Measurements from ENCODE around the gene ZNF385B. TPM values are rescaled to one million over a fixed set of nuclear protein-coding genes. Genes with fewer than 3 reads are reported as not detected.
"Not testable (repeated sequence)": the region's sequence is repeated elsewhere in the genome, so short reads cannot be mapped to it uniquely, and the experiment has no call there.

The ZNF385B gene
- total RNA-seq, 2 experiments from 2014 or later = not detected

DNA sequence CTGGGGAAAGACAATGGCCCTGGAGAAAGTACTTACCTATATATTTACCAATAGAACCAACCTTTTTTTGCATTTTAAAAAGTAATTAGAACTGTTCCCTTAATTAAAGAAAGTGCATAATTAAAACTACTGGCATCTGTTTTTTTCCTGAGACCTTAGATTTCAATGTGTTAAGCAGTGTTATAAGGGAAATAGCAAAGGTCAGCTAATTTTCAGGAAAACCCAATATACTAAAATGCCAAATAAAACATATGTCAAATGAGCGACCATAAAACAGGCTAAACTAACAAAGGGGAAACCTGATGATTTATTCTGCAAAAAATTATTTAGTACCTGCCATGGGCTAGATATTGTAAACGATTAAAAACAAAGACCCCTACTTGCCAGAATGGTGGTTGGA lies 372.8 kb downstream of the ZNF385B start:
- CTCF ChIA-PET = no interaction called here
- no peaks in the 10 kb centered on the region for H3K4me1 Mint-ChIP-seq (ENCODE audit: low read depth)
- no peak overlapping the region for H3K4me3 Mint-ChIP-seq

GRCh38 chr2:179487010-179487731 lies 374.2 kb downstream of the ZNF385B start:
- Mint-ChIP-seq H3K9me3 (ENCODE audit: insufficient read depth) (no peaks in the 10 kb centered on the region), H3K36me3 (ENCODE audit: low read depth) (no peaks in the 10 kb centered on the region), H3K4me3 (no peak overlapping the region), H3K27me3 (ENCODE audit: low read depth) (no peaks in the 10 kb centered on the region), H3K4me1 (ENCODE audit: low read depth) (no peaks in the 10 kb centered on the region), H3K27ac (no peak overlapping the region)
- ChIA-PET CTCF (no interaction called here), POLR2A (no interaction called here)
- ATAC-seq = no peak
- DNase-seq = no peak

More for the DNA sequence above, 372.8 kb downstream of the ZNF385B start:
- DNase-seq (no peak), ATAC-seq (no peak)
- Mint-ChIP-seq H3K9me3 (ENCODE audit: insufficient read depth) (no peaks in the 10 kb centered on the region), H3K27ac (no peak overlapping the region), H3K27me3 (ENCODE audit: low read depth) (no peaks in the 10 kb centered on the region), H3K36me3 (ENCODE audit: low read depth) (no peaks in the 10 kb centered on the region)
- POLR2A ChIA-PET = no interaction called here

GRCh38 chr2:179483131-179483530 lies 378.3 kb downstream of the ZNF385B start:
- H3K36me3 Mint-ChIP-seq (ENCODE audit: low read depth) = no peaks in the 10 kb centered on the region
- no peak for DNase-seq
- ATAC-seq = no peak
- H3K27me3 Mint-ChIP-seq (ENCODE audit: low read depth) = no peaks in the 10 kb centered on the region
- ChIA-PET POLR2A (no interaction called here), CTCF (no interaction called here)
- no peak overlapping the region for H3K4me3 Mint-ChIP-seq
- H3K4me1 Mint-ChIP-seq (ENCODE audit: low read depth) = no peaks in the 10 kb centered on the region
- H3K27ac Mint-ChIP-seq = no peak overlapping the region
- no peaks in the 10 kb centered on the region for H3K9me3 Mint-ChIP-seq (ENCODE audit: insufficient read depth)

DNA sequence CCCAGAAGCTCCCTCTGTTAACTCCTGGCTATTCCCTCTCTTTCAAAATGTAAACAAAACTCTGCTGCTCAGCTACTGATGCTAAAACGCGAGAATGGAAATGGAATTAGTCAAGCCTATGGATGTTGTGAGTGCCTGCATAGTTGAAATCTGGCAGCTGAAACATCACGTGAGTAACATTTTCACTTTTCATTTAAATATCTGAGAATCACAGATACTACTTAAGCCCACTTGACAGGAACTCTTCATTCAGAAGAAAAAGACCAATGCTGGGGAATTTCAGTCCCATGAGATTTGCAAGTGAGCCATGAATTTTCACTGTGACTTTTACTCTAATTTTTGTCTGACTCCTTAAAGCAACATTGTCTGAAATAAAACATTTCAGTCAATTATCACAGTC lies 381.5 kb downstream of the ZNF385B start:
- Mint-ChIP-seq H3K27ac (no peak overlapping the region), H3K4me1 (ENCODE audit: low read depth) (no peaks in the 10 kb centered on the region), H3K4me3 (no peak overlapping the region), H3K9me3 (ENCODE audit: insufficient read depth) (no peaks in the 10 kb centered on the region), H3K27me3 (ENCODE audit: low read depth) (no peaks in the 10 kb centered on the region), H3K36me3 (ENCODE audit: low read depth) (no peaks in the 10 kb centered on the region)
- DNase-seq (no peak), ATAC-seq (no peak)
- ChIA-PET CTCF (no interaction called here), POLR2A (no interaction called here)

DNA sequence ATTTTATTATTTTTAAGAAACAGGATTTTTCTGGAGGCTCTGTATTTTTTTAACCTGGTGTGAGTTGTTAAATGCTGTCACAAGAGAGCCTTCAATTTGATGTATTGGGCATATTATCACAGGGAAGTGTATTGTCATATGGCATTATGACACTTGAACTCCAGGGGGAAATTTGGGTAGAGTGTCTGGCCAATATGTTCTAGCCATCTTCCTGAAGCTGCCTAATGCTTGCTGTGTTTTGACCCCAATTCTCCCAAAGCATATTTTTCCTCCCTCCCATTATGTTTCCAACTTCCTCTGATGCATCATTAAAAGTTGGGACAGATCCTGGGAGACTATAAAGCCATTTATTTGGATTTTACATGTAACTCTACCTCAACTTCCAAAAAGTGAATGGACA lies 382.6 kb downstream of the ZNF385B start:
- Mint-ChIP-seq H3K36me3 (ENCODE audit: low read depth) (no peaks in the 10 kb centered on the region), H3K27me3 (ENCODE audit: low read depth) (no peaks in the 10 kb centered on the region), H3K9me3 (ENCODE audit: insufficient read depth) (no peaks in the 10 kb centered on the region), H3K27ac (no peak overlapping the region), H3K4me1 (ENCODE audit: low read depth) (no peaks in the 10 kb centered on the region), H3K4me3 (no peak overlapping the region)
- CTCF ChIA-PET = no interaction called here
- no peak for ATAC-seq
- POLR2A ChIA-PET = interaction anchor here (1.0 kb wide), 1 partner anchor 25 kb away, joined by 3 read pairs; no protein-coding TSS in a partner anchor
- no peak for DNase-seq

DNA sequence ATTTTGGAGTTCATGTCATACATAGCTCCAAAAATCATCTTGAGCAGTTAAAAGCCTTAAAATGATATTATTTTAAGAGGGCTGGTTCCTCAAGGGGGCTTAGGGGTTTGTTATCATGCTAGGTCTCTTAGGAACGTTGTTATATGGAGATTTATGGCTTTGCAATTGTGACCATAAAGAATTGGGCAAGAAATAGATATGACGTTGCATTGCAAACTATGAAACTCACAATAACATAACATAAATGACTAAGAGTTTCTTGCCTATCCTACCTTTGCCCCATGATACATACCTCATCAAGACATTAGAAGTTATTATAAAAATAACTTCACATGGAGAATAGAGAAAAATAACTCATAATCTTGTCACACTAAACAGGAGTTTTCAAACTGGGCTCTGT lies 390.4 kb downstream of the ZNF385B start:
- H3K4me1 Mint-ChIP-seq (ENCODE audit: low read depth) = no peaks in the 10 kb centered on the region
- ATAC-seq = no peak
- H3K9me3 Mint-ChIP-seq (ENCODE audit: insufficient read depth) = no peaks in the 10 kb centered on the region
- no peaks in the 10 kb centered on the region for H3K27me3 Mint-ChIP-seq (ENCODE audit: low read depth)
- H3K4me3 Mint-ChIP-seq = no peak overlapping the region
- H3K36me3 Mint-ChIP-seq (ENCODE audit: low read depth) = no peaks in the 10 kb centered on the region
- CTCF ChIA-PET = no interaction called here
- POLR2A ChIA-PET = no interaction called here
- no peak overlapping the region for H3K27ac Mint-ChIP-seq
- no peak for DNase-seq

DNA sequence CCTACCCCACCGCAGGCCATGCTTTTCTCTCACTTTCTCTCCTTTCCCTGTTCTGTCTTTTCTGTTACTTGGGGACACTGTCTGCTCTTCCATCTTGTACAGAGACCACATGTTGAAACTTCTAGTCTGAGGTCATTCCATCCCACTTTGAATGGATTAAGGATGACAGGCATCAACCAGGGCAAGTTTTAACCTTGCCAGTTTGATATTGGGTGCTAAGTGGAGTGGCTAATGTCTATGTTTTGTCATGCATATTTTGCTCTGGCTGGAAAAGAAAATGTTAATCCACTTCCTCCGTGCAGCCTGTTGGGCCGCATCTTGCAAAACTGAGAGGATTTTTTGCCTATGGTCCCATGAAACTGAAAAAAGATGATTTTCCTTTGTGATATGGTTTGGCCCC lies 391.3 kb downstream of the ZNF385B start:
- no peaks in the 10 kb centered on the region for H3K4me1 Mint-ChIP-seq (ENCODE audit: low read depth)
- no peak overlapping the region for H3K4me3 Mint-ChIP-seq
- no peaks in the 10 kb centered on the region for H3K27me3 Mint-ChIP-seq (ENCODE audit: low read depth)
- H3K36me3 Mint-ChIP-seq (ENCODE audit: low read depth) = no peaks in the 10 kb centered on the region
- CTCF ChIA-PET = no interaction called here
- ATAC-seq (no peak), DNase-seq (no peak)
- POLR2A ChIA-PET = no interaction called here
- H3K27ac Mint-ChIP-seq = no peak overlapping the region
- H3K9me3 Mint-ChIP-seq (ENCODE audit: insufficient read depth) = no peaks in the 10 kb centered on the region

DNA sequence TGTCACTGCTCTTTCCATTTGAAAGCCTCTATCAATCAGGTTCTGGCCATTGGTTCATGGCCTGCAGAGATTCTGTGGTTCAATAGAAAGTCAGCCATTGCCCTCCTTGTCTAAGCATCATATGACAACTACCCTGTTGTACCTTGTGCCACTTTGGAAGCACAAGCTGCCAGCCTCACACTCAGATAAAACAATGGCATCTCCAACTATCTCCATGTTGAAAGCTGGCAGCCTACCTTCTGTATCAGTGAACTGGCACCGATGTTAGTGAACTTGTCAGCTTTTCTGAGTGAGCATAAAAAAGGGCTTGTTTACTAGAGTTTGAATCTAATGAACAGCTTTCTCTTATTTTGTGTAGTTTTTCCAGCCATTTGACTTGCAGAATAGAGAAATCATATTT lies 393.5 kb downstream of the ZNF385B start:
- no peak for ATAC-seq

GRCh38 chr2:179467111-179467510 lies 394.3 kb downstream of the ZNF385B start:
- Mint-ChIP-seq H3K27ac (no peak overlapping the region), H3K4me1 (ENCODE audit: low read depth) (no peaks in the 10 kb centered on the region), H3K27me3 (ENCODE audit: low read depth) (no peaks in the 10 kb centered on the region), H3K36me3 (ENCODE audit: low read depth) (no peaks in the 10 kb centered on the region), H3K9me3 (ENCODE audit: insufficient read depth) (no peaks in the 10 kb centered on the region), H3K4me3 (no peak overlapping the region)
- ChIA-PET POLR2A (no interaction called here), CTCF (no interaction called here)
- DNase-seq = no peak
- ATAC-seq = no peak

More for the DNA sequence above, 393.5 kb downstream of the ZNF385B start:
- no peaks in the 10 kb centered on the region for H3K36me3 Mint-ChIP-seq (ENCODE audit: low read depth)
- no peak overlapping the region for H3K4me3 Mint-ChIP-seq
- POLR2A ChIA-PET = interaction anchor here (0.6 kb wide), 1 partner anchor 52 kb away, joined by 3 read pairs; no protein-coding TSS in a partner anchor
- no peaks in the 10 kb centered on the region for H3K4me1 Mint-ChIP-seq (ENCODE audit: low read depth)
- no peak for DNase-seq
- H3K27me3 Mint-ChIP-seq (ENCODE audit: low read depth) = no peaks in the 10 kb centered on the region
- H3K9me3 Mint-ChIP-seq (ENCODE audit: insufficient read depth) = no peaks in the 10 kb centered on the region
- H3K27ac Mint-ChIP-seq = no peak overlapping the region
- CTCF ChIA-PET = no interaction called here

DNA sequence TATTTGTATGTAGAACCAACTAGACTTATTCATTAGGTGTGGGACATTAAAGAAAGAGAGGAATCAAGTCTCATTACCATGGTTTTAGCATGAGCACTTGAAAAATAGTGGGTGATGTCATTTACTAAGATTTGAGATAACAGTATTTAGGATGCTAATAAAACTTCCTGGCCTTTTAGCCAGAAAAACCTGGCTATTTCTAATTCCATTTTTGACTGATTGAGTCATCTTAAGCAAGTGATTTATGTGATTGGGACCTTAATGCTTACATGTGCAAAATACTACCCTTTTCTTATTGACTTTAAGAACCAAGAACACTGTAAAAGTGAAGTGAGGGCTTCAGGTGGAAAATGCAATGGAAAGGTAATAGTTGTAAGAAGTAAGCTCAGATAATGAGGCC lies 400.0 kb downstream of the ZNF385B start:
- Mint-ChIP-seq H3K27me3 (ENCODE audit: low read depth) (no peaks in the 10 kb centered on the region), H3K36me3 (ENCODE audit: low read depth) (no peaks in the 10 kb centered on the region)
- POLR2A ChIA-PET = no interaction called here

DNA sequence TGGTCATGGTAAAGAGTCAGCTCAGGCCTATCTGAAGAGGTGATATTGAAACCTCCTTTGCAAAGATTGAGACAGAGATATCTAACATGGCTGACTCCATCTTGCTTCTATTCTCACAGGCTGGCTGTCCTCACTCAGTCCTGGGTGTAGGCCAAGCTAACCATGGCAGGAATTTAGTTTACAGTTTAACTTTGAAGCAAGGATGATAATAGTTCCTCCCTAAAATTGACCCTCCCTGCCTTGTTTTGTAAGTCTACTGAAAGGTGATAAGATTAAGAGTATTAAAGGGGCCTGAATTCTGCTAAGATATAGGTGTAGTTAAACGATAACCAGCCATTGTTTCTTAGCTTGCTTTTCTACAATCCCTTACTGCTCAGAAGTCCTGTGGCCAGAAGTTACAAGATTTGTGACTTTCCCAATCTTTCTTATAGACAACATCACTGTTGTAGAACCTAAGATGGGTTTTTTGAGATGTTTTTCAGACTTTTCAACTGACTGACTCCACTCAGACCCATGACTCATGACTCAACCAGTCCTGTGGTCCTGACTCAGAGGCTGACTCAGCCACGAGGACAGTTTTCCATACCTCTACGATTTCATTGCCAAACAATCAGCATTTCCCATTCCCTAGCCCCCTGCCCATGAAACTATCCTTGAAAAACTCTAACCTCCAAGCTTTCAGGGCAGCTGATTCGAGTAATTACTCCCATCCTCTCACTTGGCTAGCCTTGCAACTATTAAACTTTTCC lies 401.1 kb downstream of the ZNF385B start:
- no peak for ATAC-seq
- H3K9me3 Mint-ChIP-seq (ENCODE audit: insufficient read depth) = no peaks in the 10 kb centered on the region
- no peaks in the 10 kb centered on the region for H3K36me3 Mint-ChIP-seq (ENCODE audit: low read depth)

More for the DNA sequence above, 400.0 kb downstream of the ZNF385B start:
- Mint-ChIP-seq H3K4me1 (ENCODE audit: low read depth) (no peaks in the 10 kb centered on the region), H3K9me3 (ENCODE audit: insufficient read depth) (no peaks in the 10 kb centered on the region), H3K27ac (no peak overlapping the region), H3K4me3 (no peak overlapping the region)
- no peak for DNase-seq
- CTCF ChIA-PET = no interaction called here
- ATAC-seq = no peak

GRCh38 chr2:179458113-179458512 lies 403.3 kb downstream of the ZNF385B start:
- H3K4me3 Mint-ChIP-seq; H3K4me1 Mint-ChIP-seq (ENCODE audit: low read depth): not testable (repeated sequence)

More for the DNA sequence above, 401.1 kb downstream of the ZNF385B start:
- Mint-ChIP-seq H3K4me3 (no peak overlapping the region), H3K27ac (no peak overlapping the region), H3K27me3 (ENCODE audit: low read depth) (no peaks in the 10 kb centered on the region), H3K4me1 (ENCODE audit: low read depth) (no peaks in the 10 kb centered on the region)
- CTCF ChIA-PET = no interaction called here
- POLR2A ChIA-PET = no interaction called here
- no peak for DNase-seq

More at GRCh38 chr2:179458113-179458512, 403.3 kb downstream of the ZNF385B start:
- H3K27ac Mint-ChIP-seq; POLR2A ChIA-PET; H3K27me3 Mint-ChIP-seq (ENCODE audit: low read depth); H3K9me3 Mint-ChIP-seq (ENCODE audit: insufficient read depth); CTCF ChIA-PET; ATAC-seq; H3K36me3 Mint-ChIP-seq (ENCODE audit: low read depth); DNase-seq: not testable (repeated sequence)
